ENCODE data around the gene CRBN.

DNA sequence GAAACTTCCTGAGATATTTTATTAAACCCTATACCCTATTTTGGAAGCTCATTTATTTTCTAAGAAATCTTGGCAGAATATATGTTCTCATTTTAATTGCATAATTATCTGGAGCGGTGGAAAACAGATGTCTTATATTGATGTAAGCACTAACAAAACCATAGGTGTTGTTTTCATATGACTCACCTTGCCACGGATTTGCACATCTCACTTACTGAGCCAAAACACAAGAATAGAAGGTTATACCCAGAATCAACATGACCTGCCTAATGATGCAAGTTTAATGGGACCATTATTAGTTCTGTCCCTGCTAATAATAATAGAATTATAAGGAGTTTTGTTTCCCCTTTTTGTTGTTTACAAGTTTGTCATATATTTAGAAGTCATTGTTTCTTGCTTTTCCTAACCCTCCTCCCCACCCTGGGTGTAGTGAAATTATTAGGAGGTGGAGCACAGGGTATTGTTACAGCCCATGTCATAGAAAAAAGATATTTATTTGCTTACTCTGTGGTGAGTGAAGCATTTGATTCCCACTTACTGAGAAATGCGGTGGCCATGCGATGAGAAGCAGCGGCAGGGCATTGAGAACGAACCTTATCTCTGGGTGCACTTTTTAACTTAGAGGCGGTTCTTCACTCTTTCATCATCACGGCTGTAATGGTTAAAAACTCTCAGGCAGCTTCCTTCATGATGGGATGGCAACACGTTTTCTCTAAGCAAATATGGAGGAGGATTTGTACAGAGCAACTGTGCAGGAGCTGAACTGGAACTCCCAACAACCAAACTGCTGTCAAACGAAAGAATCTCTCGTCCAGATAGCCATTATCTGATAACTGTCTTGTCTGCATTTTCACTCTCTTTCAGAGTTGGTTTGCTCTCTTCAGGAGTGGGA is 69.8 kb downstream of the CRBN start:
- TF ChIP-seq CTCF (IDR thresholded peaks at IDR 0.05) (no peak), POLR2AphosphoS5 (IDR thresholded peaks at IDR 0.05) (no peak), POLR2A (IDR thresholded peaks at IDR 0.05) (no peak)
